Activated CD4-positive, CD25-positive, alpha-beta regulatory T cell (primary cell): ENCODE results near the gene FAM131C.
"Not testable (repeated sequence)": the region's sequence is repeated elsewhere in the genome, so short reads cannot be mapped to it uniquely, and the experiment has no call there.

Source experiments
- DNase-seq, 4 experiments: peaks; one replicate each; lab custom pipeline; 2025; lab: John Stamatoyannopoulos, UW

FAM131C gene, protein sequence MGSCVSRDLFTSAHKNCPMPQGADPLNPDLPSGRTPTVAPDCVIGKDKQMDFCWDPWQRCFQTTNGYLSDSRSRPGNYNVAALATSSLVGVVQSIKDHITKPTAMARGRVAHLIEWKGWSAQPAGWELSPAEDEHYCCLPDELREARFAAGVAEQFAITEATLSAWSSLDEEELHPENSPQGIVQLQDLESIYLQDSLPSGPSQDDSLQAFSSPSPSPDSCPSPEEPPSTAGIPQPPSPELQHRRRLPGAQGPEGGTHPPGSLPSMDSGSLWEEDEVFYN

DNA sequence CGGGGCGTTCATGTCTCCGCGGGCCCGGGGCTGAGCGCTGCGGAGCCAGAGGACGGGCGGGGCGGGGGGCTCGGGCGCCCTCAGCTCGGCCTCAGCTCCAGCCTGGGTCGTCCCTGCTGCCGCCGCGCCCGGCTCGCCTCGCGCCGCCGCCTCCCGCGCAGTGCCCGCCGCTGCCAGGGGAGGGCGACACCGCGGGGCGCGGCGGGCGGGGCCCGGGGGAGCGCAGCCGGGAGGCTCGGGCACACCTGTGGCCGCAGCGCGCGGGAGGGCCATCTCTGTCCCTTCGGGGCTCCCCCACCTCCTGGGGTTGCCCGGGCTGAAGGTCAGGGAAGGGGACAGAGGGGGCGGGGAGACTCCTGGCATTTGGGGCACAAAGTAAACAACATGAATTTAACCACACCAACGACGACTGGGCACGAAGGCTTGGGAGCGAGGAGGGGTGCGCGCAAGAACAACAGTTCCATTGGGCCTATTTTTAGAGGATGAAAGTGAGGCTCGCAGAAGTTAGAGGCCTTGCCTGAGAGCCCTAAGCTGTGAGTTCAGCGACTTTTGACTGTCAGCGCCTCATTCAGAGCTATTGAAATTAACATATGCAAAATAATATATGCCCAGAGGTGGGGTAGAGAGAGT lies at the start of gene FAM131C:
Gene FAM131C (minus strand): TSS at position 162 of the 630 bp plus-strand sequence. CDS start 209 bp downstream, outside the sequence.
- DNase-seq: peak in 2 of 4 experiments; percentile 14 to 16

DNA sequence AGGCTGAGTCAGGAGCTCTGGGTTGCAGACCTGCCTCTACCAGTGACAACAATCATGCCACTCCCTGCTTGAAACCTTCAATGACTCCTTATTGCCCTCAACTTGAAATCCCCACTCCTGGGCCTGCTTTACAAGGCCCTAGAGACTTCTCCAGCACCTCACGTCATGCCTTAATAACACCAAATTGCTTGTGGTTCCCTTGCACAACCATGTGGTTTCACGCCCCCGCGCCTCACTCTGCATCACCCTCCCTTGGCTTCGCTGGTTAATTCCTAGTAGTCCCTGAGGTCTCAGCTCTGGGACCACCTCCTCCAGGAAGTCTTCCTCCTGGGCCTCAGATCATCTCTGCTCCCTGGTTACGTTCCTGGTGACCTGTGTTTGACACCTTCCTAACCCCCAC lies 49.5 kb upstream of the FAM131C start:
- no peak for DNase-seq

DNA sequence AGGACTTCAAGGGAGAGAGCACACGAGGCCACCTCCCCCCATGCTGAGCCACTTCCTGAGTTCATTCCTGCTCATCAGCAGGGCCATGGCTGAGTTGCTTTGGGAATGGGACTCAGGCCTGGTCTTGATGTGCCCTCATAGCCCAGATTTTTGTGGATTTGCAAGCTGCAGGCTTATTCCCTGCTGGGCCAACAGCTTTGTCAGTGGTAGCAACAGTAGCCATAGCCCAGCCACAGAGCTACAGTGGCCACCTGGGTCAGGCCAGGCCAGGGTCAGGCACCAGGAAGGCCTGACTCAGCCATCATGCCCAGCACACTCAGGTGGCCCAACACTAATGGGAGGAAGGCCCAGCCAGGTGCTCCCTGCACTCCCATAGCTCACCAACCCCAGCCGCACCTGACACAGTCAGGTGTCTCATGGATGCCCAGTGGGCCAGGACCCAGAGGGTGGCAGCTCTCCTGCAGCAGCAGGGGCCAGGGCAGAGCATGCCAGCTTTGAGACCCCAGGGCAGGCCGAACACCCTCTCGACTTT lies 49.0 kb upstream of the FAM131C start:
- DNase-seq: no peak

DNA sequence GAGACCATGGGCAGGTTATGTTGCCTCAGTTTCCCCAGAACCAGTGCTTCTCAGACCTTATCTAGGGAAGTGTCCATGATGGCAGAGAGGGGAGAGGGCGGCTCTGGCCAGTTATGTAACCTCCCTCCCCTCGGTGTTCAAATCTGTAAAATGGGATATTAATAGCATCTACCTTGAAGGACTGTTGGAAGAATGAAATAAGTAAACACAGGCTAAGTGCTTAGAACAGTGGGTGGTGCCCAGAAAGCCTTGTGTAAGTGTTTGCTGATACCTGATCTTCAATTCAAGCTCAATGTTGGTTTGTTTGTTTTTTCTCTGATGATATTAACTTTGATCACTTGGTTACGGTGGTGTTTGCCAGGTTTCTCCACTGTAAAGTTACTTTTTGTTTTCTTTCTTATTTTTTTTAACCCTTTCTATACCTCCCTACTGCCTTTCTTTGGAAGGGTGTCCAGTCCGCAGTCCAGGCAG lies 47.5 kb upstream of the FAM131C start:
- DNase-seq: no peak

DNA sequence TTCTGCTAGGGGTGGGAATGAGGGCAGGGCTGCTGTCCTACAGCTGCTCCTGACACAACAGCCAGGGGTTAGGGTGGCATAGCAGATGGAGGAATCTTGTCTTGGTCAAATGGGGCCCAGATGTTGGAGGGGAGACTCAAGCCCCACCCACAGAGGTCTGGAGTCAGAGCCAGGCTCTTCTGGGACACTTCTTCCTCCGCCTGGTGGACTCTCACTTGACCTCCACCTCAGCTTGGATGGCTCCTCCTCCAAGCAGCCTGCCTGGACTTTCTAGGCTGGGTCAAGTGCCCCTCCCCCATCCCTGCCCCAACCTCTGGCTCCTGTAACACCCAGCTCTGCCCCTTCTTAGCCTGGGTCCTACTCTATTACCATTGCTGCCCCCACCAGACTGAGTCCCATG lies 47.0 kb upstream of the FAM131C start:
- DNase-seq: no peak

DNA sequence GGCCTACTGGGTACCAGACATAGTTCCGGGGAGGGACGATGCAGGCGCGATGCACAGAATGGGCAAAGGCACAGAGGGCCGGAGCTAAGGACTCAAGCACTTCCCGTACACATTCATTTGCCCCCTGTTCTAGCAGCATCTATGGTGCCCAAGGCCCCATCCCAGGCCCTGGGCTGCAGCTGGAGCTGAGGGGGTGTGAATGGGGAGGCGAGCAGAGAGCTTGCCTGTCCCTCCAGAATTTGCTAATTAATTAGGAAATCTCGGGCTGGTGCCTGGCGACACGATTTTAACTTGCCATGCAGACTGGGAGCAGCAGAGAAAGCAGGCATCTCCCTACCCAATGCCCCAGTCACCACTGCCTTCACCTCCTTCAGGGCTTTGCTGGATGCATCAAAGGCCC lies 46.5 kb upstream of the FAM131C start:
- DNase-seq: no peak

DNA sequence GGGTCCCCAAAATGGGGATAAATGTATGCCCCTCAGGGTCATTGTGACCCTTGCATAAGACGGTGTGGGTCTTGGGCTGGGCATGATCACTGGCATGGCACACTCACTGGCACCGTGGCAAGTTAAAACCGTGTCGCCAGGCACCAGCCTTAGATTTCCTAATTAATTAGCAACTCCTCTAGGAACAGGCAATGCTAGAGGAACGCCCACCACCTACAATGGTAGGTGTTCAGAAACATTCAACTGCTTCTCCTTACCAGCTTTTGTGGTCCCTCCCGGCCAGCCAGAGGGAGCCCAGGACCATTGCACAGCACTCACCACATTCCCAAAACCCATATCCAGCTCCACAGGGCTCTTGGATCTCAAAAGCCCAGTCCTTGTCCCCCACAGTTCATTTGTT lies 46.1 kb upstream of the FAM131C start:
- DNase-seq: no peak

DNA sequence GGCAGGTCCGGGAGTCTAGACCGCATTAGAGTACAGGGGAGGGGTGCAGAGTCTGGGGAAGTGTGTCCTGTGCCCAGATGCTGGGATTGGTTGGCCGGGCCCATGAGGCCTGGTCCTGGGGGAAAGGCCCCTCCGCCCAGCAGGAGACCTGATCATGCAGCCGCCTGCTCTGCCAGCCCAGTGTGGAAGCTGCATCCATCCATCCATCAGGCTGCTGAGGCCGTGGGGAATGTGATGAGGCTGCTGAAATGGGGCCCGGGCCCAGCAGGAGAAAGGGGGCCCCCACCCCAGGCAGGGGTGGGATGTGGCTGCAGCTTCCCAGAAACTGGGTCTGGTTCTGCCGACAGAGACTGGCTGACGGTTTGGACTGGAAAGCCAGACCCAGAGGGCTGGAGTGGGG lies 45.3 kb upstream of the FAM131C start:
- DNase-seq: no peak

DNA sequence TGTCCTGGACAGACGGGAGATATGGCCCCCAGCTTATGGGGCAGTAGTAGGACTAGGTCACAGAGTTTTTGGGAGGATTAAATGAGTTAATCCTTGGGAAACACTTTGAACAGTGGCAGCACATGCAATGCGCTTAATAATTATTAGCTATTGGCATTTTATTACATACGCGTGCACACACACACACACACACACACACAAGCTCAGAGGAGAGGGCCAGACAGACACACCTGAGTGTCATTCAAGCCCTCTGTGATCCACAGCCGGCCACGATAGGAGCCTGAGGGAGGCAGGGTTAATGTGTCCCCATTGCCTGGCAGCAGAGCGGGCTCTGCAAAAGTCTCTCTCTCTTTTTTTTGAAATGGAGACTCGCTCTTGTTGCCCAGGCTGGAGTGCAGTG lies 44.5 kb upstream of the FAM131C start:
- DNase-seq: no peak

DNA sequence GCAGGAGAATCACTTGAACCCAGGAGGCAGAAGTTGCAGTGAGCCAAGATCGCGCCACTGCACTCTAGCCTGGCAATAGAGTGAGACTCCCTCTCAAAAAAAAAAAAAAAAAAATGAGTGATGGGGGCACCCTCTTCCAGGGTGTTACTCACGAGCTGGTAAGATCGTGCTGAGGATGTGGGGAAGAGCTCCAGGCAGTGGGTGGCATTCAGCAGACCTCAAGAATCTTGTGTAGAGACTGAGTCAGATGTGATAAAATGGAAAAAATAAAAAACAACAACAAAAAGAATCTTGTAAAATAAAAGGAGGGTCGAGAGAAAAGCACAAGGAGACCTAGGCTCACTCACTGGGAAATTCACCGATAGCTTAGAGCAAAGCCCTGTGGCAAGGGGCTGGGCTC lies 43.9 kb upstream of the FAM131C start:
- no peak for DNase-seq

DNA sequence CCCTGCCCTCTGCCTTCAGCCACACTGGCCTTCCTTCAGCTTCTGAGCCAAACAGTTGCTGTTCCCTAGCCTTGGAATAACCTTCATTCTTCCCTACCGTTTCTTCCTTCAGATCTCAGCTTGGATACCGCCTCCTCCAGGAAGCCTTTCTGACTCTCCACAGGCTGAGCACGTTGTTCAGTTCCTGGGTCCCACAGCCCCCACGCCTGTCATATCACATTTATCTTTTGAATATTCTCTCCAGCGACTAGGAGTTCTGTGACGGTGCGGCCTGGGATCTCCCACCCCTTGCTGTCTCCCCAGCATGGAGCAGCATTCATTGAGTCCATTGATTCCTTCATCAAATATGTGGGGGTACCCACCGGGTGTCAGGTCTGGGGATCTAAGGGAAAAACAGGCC lies 43.2 kb upstream of the FAM131C start:
- DNase-seq: no peak

DNA sequence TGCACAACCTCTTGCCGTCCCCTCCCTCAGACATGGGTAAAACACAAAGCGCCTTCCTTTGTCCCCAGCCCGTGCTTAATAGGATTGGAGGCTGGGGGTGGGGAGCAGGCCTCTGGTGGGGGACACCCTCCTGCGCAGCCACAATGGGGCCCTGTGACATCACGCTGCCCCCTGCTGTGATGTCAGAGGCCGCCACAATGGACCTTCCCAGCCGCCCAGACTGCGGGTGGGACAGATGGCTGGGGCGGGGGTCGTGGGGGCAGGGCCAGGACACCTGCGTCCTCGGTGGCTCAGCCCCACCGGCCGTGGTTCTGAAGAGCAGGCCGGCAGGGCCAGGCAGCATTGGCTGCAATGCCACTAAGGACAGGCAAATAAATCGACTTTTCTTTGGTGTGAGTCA lies 42.6 kb upstream of the FAM131C start:
- DNase-seq: no peak

DNA sequence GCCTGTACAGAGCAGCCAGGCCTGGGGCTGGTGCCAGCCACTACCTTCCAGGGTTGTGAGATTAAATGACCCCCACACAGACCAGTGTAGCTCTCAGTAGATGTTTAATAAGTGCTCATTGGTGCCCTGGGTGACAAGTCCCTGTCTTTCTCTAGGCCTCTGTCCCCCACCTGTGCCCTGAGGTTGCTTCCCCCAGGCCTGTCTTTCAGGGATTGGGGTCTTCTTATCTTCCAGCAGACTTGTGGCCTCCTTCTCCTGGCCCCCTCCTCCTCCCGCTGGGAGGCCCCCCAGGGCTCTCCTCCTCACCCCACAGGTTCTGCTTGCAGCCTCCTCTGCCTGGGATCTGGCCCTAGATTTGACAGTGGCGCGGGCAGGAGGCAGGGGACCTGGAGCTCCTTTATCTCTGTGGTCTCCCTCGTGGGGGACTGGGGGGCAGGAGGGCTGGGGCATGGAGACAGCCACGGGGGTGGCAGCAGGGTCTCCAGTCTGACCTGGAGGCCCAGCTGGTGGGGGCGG lies 42.1 kb upstream of the FAM131C start:
- no peak for DNase-seq

DNA sequence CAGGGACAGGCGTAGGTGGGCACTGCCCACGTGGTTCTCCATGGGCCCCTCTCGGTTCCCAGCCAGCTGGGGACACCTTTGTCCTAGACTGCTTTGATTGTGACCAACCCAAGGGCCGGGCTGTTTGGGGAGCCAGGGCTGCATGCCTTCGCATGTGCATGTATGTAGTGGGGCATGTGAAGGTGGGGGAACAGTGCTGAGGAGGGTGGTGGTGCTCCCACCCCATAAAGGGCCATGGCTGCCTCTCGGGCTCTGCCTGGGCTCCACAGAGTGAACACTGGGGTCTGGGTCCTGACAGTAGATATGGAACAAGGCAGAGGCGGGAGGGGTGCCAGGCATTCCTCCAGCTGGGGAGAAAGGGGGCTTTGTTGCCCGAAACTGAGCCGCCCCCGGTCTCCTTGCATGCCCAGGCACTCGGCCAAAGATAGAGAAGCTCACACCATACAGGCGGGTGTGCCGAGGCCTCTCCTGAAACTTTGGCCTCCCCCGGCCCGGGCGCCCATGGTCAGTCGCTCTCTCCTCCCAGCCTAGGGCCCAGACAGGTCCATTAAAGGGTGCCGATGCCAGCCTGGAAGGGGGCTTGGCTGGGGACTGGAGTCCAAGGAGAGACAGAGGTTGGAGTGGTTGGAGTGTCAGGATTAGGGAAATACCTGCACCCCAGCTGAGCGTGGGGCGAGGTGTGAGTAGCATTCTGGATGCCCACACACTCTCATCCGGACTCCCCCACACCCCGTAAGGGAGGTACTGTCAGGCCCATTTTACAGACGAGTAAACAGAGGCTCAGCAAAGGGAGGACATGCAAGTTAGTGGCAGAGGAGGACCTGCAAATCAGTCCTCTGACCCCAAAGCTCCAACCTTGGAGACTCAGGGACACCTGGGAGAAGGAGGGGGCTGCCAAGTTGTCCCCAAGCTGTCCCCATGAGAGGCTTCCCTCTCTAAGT lies 41.3 kb upstream of the FAM131C start:
- DNase-seq: no peak

DNA sequence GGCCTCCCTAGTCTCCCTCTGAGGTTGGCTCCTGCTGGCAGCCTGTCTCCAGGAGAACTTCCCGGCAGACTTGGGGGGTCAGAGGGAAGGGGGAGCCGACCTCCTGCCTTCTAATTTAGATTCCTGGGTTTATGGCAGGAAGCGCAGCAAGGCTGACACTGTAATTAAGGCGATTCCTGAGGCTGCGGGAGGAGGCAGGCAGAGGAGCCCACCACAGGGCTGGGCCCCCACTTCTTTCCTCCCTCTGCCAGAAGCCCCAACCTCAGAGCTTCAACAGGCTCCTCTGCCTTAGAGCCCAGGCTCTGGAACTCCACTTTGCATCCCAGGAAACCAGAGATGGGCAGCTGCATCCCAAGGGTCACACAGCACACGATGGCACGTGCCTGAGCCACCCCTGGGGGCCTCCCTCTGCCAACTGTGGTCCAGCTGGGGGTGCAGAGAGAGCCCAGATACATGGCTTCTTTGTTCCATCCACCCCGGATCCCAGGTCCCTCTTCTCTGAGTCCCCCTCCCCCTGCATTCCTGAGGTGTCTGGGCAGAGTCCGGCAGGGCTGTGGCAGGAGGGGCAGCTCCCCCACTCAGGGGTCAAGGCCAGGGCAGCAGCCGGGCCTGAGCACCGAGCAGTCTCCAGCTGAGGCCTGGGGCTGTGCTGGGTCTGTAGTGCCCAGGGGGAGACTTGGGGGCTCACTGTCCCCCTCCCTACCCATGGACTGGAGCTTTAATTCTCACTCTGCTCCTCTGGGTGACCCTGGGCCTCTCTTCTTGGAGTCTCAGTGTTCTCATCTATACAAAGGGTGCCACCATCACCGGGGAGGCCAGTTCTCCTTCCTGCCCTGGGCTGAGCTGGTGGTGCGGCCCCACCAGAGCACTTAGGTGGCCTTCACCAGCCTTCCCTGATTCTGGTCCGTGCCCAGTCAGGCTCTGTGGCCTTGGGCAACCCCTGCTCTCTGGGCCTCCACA lies 39.4 kb upstream of the FAM131C start:
- DNase-seq: no peak

DNA sequence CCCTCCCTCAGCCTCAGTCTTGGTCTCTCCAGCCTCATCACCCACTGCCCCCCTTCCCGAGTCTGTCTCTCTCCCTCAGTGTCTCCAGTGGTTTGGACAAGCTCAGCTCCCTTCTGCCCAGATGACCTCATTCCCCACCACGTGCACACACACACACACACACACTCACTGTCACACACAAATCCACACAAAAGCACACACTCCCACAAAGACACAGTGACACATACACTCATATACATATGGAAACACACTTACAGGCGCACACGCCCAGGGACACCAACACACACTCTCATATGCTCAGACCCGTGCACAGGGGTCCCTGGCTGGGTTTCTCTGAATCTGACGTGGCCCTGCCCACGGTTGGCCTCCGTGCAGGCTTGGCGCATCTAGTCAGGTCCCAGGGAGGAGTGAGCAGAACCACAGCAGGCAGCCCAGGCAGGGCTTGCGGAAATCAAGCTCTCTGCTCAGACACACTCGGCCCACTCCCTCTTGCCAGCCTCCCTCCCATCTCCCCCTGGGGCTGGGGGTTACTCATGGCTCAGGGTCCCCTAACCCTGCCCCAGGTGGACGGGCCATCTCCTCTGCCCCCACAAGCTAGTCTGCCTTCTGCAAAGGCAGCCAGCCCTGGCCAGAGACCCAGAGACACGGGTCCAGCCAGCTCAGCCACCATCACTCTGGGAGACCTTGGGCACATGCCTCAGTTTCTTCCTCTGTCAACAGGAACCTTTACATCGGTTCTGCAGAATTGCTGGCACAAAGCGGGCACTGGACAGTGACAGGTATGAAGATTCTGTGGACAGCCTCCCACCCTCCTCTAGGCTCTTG lies 38.5 kb upstream of the FAM131C start:
- no peak for DNase-seq

DNA sequence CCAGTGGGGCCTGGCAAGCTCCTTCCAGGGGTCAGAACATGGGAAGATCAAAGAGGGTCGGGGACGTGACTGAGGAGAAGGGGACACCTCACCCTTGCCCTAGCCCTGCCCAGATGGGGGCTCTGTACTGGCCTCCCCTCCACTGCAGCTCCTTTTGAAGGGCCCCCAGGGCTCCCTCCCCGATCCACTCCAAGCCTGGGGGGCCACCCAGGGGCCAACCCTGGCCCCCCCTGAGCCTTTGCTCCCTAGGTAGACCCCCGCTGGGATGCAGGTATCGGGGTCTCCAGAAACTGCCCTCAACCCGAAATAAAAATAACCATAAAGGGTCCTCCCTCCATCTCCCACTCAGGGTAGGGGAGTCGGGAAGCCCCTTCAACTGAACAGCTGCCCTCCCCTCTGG lies 37.4 kb upstream of the FAM131C start:
- no peak for DNase-seq

DNA sequence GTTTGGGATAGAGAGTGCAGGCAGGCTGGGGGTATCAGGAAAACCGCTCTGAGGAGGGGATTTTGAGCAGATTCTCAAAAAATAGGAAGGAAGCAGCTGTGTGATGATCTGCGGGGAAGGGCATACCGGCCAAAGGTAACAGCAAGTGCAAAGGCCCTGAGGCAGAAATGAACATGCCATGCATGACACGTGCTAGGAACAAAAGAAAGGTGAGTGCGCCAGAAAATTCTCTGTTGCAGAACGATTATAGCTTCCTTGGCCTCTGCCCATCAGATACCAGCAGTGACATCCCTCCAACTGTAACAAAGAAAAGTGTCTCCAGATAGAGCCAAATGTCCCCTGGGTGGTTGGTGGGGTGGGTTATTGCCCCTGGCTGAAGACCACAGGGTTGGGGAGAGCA lies 37.0 kb upstream of the FAM131C start:
- DNase-seq: no peak

DNA sequence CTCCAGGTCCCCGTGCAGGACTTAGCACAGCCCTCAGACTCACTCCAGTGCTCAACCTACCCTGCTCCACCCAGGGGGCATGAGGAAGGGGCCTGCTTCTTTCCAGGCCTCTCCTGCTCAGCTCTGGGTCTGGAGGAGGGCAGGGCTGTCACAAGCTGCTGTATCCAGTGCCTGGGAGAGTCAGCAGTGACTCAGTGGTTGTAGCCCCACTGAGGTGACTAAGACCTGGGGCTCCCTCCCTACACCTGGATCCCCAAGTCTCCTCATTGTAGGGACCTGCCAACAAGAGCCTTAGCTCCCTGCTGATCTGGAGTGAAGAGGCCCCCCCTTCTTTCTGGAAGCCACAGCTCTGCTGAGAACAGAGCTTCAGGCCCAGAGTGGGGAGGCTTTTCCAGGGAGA lies 36.1 kb upstream of the FAM131C start:
- no peak for DNase-seq

DNA sequence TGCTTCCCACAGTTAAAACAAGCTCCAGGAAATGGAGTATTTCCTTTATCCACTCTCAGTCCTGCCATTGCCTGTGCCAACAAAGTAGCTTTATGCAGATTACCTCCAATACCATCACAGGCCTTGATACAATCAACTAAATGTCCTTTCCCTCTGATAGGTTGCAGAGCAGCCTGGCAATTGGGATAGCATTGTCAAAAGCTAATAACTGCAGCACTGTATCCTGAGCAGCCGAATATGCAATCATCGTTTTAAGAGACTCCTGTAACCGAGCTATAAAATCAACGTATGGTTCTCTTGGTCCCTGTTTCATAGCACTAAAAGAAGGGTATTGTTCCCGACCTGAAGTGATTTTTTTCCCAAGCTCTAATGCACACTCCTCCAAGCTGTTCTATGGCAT lies 33.6 kb upstream of the FAM131C start:
- not testable (repeated sequence) for DNase-seq
